ENCODE data around the gene MSH5. TPM values are rescaled to one million over a fixed set of nuclear protein-coding genes. Genes with fewer than 3 reads are reported as not detected.

Gene MSH5
- total RNA-seq, 1 experiment from 2014 or later: 36.6 TPM

DNA sequence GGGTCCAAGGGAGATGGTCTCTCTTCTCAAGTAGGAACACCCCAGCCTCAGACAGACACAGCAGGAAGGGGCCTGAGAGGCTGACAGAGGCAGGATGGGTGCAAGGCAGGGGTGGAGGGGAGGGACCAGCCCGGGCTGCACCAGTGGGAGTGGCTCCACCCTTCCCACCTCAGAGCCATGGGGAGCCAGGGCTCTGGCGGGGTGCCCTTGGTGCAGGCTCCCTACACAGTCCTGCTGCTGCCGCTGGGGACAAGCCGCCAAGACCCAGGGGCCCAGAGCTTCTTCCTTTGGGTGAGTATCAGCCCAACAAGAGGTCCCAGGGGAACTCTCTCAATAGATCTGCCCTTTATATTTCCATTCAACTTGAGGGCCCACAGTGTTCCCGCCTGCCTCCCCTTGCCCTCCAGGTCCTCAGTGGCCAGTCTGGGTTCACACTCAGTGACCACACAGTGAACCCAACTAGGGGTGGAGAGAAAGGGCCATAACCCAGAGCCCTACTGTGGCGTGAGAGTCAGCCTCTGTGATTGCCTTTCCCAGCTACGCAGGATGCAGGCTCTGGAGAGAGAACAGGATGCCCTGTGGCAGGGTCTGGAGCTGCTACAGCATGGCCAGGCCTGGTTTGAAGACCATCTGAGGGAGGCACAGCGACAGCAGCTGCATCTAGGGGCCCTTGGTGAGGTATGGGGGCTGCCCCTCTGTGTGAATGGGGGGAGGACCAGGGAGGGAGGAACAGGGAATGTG is 23.2 kb downstream of the MSH5 start:
- Mint-ChIP-seq H3K9me3 (ENCODE audit: unreplicated experiment) (no peaks in the 10 kb centered on the region), H3K27me3 (ENCODE audit: insufficient read depth, unreplicated experiment) (no peaks in the 10 kb centered on the region), H3K36me3 (ENCODE audit: insufficient read depth, unreplicated experiment) (no peaks in the 10 kb centered on the region), H3K4me1 (ENCODE audit: insufficient read depth, unreplicated experiment) (no peaks in the 10 kb centered on the region), H3K27ac (ENCODE audit: low read depth, unreplicated experiment) (no peak overlapping the region), H3K4me3 (ENCODE audit: unreplicated experiment) (no peak overlapping the region)
- BruUV-seq (replicated peaks): no TSS peak
- TF ChIP-seq, protein P1, sequence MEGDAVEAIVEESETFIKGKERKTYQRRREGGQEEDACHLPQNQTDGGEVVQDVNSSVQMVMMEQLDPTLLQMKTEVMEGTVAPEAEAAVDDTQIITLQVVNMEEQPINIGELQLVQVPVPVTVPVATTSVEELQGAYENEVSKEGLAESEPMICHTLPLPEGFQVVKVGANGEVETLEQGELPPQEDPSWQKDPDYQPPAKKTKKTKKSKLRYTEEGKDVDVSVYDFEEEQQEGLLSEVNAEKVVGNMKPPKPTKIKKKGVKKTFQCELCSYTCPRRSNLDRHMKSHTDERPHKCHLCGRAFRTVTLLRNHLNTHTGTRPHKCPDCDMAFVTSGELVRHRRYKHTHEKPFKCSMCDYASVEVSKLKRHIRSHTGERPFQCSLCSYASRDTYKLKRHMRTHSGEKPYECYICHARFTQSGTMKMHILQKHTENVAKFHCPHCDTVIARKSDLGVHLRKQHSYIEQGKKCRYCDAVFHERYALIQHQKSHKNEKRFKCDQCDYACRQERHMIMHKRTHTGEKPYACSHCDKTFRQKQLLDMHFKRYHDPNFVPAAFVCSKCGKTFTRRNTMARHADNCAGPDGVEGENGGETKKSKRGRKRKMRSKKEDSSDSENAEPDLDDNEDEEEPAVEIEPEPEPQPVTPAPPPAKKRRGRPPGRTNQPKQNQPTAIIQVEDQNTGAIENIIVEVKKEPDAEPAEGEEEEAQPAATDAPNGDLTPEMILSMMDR (IDR thresholded peaks at IDR 0.05; ENCODE audit: unreplicated experiment): no peak
- ChIA-PET CTCF (interaction anchor here (0.7 to 1.2 kb wide), 3 partner anchors 28 to 988 kb away, joined by 3 to 4 read pairs (median 3); no protein-coding TSS in a partner anchor), POLR2A (interaction anchor here (1.1 kb wide), 1 partner anchor 10 kb away, joined by 3 read pairs; no protein-coding TSS in a partner anchor)
- no peak for DNase-seq (ENCODE audit: unreplicated experiment)
- intact Hi-C loops (cut with micrococcal nuclease): no loop called here

DNA sequence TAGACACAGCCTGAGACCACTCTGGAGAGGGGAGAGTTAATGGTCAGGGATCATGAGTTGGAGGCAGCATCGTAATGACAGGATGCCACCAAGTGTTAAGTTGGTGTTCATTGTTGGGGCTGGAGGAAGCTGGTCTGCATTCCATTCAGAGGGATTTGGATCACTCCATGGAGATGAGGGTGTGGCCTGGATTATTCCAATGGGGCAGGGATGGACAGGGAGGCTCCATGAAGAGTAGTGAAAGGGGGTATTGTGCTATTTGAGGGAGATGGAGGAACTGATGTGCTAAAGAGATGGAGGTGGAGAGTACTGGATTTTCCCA is 23.8 kb downstream of the MSH5 start:
- H3K4me3 Mint-ChIP-seq (ENCODE audit: unreplicated experiment): no peak overlapping the region
- BruUV-seq (replicated peaks): no TSS peak
- no peaks in the 10 kb centered on the region for H3K9me3 Mint-ChIP-seq (ENCODE audit: unreplicated experiment)
- no peaks in the 10 kb centered on the region for H3K36me3 Mint-ChIP-seq (ENCODE audit: insufficient read depth, unreplicated experiment)
- CTCF ChIA-PET: interaction anchor here (0.7 to 1.2 kb wide), 3 partner anchors 27 to 987 kb away, joined by 3 to 4 read pairs (median 3); no protein-coding TSS in a partner anchor
- H3K27ac Mint-ChIP-seq (ENCODE audit: low read depth, unreplicated experiment): no peak overlapping the region
- POLR2A ChIA-PET: interaction anchor here (1.1 kb wide), 1 partner anchor 11 kb away, joined by 3 read pairs; no protein-coding TSS in a partner anchor
- no peaks in the 10 kb centered on the region for H3K4me1 Mint-ChIP-seq (ENCODE audit: insufficient read depth, unreplicated experiment)
- H3K27me3 Mint-ChIP-seq (ENCODE audit: insufficient read depth, unreplicated experiment): no peaks in the 10 kb centered on the region
- TF ChIP-seq, protein P1 (IDR thresholded peaks at IDR 0.05; ENCODE audit: unreplicated experiment): no peak
- DNase-seq (ENCODE audit: unreplicated experiment): peak; percentile 26
- intact Hi-C loops (cut with micrococcal nuclease): no loop called here

DNA sequence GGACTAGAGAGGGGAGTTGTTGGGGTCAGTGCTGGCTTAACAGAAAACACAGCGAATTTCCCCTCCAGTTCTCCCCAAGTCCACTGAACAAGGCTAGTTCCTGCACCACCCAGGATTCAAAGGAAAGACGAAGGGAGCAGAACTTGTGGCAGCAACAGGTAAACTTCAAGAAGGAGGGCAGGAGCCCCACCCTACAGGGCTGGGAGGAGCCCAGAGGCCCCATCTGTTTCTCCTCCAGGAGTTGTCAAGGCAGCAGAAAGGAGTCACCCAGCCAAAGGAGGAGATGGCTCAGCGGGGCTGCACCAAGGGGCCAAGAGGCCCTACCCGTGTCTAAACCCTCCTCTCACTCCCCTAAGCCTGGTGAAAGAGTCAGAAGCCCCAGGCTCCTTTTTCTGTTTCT is 24.4 kb downstream of the MSH5 start:
- TF ChIP-seq, protein P1 (IDR thresholded peaks at IDR 0.05; ENCODE audit: unreplicated experiment): no peak
- Mint-ChIP-seq H3K36me3 (ENCODE audit: insufficient read depth, unreplicated experiment) (no peaks in the 10 kb centered on the region), H3K4me1 (ENCODE audit: insufficient read depth, unreplicated experiment) (no peaks in the 10 kb centered on the region), H3K9me3 (ENCODE audit: unreplicated experiment) (no peaks in the 10 kb centered on the region), H3K27ac (ENCODE audit: low read depth, unreplicated experiment) (no peak overlapping the region), H3K4me3 (ENCODE audit: unreplicated experiment) (no peak overlapping the region), H3K27me3 (ENCODE audit: insufficient read depth, unreplicated experiment) (no peaks in the 10 kb centered on the region)
- no peak for DNase-seq (ENCODE audit: unreplicated experiment)
- ChIA-PET CTCF (no interaction called here), POLR2A (interaction anchor here (1.1 kb wide), 1 partner anchor 11 kb away, joined by 3 read pairs; no protein-coding TSS in a partner anchor)
- no TSS peak for BruUV-seq (replicated peaks)
- intact Hi-C loops (cut with micrococcal nuclease): no loop called here

DNA sequence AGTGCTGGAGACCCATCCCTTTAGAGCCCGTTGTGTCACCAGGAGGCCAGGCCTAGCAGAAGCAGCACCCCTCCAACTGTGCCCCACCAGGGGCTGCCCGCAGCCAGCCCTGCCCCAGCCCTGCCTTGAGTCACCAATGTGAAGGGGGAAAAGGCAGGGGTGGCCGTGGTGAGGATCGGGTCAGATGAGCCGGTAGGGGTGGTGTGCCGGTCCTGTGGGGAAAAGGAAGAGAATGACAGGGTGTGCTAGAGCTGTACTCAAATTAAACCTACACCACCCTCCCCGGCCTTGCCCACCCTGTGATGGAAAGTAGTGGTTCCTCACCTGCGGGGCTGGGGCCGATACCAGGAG is 25.7 kb downstream of the MSH5 start:
- TF ChIP-seq, protein P1 (IDR thresholded peaks at IDR 0.05; ENCODE audit: unreplicated experiment): no peak
- ChIA-PET CTCF (no interaction called here), POLR2A (interaction anchor here (0.8 kb wide), 1 partner anchor 13 kb away, joined by 3 read pairs; no protein-coding TSS in a partner anchor)
- BruUV-seq (replicated peaks): no TSS peak
- intact Hi-C loops (cut with micrococcal nuclease): no loop called here
- Mint-ChIP-seq H3K4me3 (ENCODE audit: unreplicated experiment) (no peak overlapping the region), H3K27me3 (ENCODE audit: insufficient read depth, unreplicated experiment) (no peaks in the 10 kb centered on the region), H3K36me3 (ENCODE audit: insufficient read depth, unreplicated experiment) (no peaks in the 10 kb centered on the region), H3K27ac (ENCODE audit: low read depth, unreplicated experiment) (no peak overlapping the region), H3K4me1 (ENCODE audit: insufficient read depth, unreplicated experiment) (no peaks in the 10 kb centered on the region), H3K9me3 (ENCODE audit: unreplicated experiment) (no peaks in the 10 kb centered on the region)
- no peak for DNase-seq (ENCODE audit: unreplicated experiment)

All from MCF 10A (cell line).